SK-N-SH treated with all-trans-retinoic acid at 6 μM for 48 hours (cell line): Measurements from ENCODE around the gene EFCAB12.

ENCODE experiments used
- ZNF565 ChIP-seq: fragments of 450-650 bp; formaldehyde crosslinking; conservative IDR thresholded peaks from 2 replicates; pipeline ENCODE4 v1.5.0; 2020; ENCODE audit warnings: low read depth, mild to moderate bottlenecking, moderate library complexity
- ZNF8 ChIP-seq: fragments of 450-650 bp; formaldehyde crosslinking; IDR thresholded peaks from 2 replicates; pipeline ENCODE4 v1.5.0; 2020; ENCODE audit warnings: mild to moderate bottlenecking, moderate library complexity

DNA sequence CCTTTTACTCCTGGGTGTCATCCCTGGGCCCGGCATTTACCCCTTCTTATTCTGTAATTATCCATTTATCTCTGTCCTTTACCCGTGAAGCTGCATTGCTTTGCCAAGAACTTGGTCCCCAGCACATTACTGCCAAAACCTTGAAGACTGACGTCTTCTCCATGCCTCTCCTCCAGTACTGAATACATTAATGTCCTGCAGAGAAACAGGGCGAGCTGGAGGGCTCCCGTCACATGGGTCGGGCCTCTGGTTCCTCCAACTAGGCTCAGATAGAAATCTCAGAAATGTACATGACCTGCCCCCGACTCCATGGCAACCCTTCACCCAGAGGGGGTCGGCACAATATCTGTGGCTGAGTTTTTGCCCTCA is 445 bp downstream of the EFCAB12 start:
- TF ChIP-seq ZNF8 (CRISPR knock-in tag) (no peak), ZNF565 (CRISPR knock-in tag) (no peak)
